ENCODE data around the gene USP15.

Gene USP15

DNA sequence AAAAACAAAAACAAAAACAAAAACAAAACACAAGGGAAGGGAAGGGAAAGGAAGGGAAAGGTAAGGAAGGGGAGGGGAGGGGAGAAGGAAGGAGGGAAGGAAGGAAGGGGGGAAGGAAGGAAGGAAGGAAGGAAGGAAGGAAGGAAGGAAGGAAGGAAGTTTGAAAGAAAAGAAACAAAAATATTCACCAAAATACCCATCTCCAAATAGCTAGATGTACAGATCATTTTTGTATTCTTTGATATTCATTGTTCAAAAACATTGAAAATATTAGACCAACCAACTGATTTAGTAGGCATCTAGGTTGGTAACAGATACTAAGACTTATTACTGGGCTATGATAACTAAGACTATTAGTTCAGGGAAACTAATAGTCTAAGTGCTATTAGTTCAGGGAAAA is 39.1 kb upstream of the USP15 start:
- TF ChIP-seq, protein P1, sequence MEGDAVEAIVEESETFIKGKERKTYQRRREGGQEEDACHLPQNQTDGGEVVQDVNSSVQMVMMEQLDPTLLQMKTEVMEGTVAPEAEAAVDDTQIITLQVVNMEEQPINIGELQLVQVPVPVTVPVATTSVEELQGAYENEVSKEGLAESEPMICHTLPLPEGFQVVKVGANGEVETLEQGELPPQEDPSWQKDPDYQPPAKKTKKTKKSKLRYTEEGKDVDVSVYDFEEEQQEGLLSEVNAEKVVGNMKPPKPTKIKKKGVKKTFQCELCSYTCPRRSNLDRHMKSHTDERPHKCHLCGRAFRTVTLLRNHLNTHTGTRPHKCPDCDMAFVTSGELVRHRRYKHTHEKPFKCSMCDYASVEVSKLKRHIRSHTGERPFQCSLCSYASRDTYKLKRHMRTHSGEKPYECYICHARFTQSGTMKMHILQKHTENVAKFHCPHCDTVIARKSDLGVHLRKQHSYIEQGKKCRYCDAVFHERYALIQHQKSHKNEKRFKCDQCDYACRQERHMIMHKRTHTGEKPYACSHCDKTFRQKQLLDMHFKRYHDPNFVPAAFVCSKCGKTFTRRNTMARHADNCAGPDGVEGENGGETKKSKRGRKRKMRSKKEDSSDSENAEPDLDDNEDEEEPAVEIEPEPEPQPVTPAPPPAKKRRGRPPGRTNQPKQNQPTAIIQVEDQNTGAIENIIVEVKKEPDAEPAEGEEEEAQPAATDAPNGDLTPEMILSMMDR (IDR thresholded peaks at IDR 0.05; ENCODE audit: control extremely low read depth, extremely low read depth, low read depth, missing control alignments): no peak
- ChIA-PET POLR2A (no interaction called here), CTCF (interaction anchor here (2.4 to 2.9 kb wide), 2 partner anchors 11 to 16 kb away, joined by 5 to 9 read pairs; no protein-coding TSS in a partner anchor)
- no peak for DNase-seq (ENCODE audit: extremely low spot score)

DNA sequence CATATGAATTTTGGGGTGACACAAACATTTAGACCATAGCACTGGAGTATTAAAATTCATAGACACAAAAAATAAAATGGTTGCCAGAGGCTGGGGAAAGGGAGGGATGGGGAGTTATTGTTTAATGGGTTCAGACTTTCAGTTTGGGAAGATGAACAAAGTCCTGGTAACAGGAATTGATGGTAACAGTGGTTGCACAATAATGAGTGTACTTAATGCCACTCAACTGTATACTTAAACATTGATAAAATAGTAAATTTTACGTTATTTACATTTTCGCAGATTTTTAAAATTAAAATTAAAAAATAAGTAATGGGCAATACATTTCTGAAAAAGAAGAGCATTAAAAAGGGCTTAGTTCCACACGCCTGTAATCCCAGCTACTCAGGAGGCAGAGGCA is 35.6 kb upstream of the USP15 start:
- TF ChIP-seq, protein P1 (IDR thresholded peaks at IDR 0.05; ENCODE audit: control extremely low read depth, extremely low read depth, low read depth, missing control alignments): no peak
- ChIA-PET CTCF (no interaction called here), POLR2A (no interaction called here)
- no peak for DNase-seq (ENCODE audit: extremely low spot score)

DNA sequence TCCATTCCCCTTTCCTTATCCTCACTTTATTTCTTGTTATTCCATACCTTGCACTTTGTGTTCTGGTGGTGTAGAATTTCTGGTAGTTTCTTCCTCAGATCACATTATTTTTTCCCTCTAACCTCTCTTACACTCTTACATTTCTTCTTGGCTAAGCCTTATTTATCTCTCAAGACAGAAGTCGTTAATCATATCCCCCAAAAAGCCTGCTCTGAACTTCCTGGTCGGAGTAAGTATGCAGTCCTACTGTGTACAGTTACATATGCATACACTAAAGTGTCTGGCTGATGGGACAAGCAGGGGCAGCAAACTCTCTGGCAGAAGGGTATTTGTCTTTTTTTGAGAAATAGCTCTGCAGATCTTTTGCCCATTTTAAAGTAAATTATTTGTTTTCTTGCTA is 33.1 kb upstream of the USP15 start:
- POLR2A ChIA-PET: no interaction called here
- no peak for DNase-seq (ENCODE audit: extremely low spot score)
- TF ChIP-seq, protein P1 (IDR thresholded peaks at IDR 0.05; ENCODE audit: control extremely low read depth, extremely low read depth, low read depth, missing control alignments): no peak
- CTCF ChIA-PET: interaction anchor here (1.7 kb wide), 1 partner anchor 10 kb away, joined by 4 read pairs; no protein-coding TSS in a partner anchor

DNA sequence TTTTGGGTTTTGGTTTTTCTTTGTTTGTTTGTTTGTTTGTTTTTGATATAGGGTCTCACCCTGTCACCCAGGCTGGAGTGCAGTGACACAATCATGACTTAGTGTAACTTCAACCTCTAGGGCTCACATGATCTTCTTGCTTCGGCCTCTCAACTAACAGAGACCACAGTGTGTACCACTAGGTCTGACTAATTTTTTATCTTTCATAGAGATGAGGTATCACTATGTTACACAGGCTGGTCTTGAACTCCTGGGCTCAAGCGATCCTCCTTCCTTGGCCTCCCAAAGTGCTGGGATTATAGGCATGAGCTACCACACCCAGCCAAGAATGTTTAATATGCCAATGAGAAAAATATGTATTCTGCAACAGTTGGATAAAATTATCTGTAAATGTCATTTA is 29.6 kb upstream of the USP15 start:
- TF ChIP-seq, protein P1 (IDR thresholded peaks at IDR 0.05; ENCODE audit: control extremely low read depth, extremely low read depth, low read depth, missing control alignments): no peak
- POLR2A ChIA-PET: no interaction called here
- CTCF ChIA-PET: no interaction called here
- DNase-seq (ENCODE audit: extremely low spot score): no peak

DNA sequence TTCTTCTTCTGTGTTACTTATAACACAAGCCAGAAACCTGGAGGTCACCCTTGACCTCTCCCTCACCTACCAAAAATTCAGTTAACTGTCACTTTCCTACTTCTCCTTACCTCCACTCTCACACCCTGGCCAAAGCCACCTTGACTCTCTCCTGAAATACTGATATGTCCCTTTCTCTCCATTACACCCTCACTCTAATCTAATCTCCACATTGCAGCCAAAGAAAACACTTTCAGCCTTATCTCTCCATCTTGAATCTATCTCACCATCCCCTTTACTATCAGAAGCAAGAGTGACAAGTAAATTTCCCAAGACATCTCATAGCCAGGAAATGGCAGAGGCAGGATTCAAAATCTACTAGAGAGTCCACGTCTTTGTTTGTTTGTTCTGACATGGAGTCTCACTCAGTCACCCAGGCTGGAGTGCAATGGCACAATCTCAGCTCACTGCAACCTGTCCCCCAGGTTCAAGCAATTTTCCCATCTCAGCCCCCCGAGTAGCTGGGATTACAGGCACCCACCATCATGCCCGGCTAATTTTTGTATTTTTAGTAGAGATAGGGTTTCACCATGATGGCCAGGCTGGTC is 28.0 kb upstream of the USP15 start:
- POLR2A ChIA-PET: no interaction called here
- no peak for DNase-seq (ENCODE audit: extremely low spot score)
- TF ChIP-seq, protein P1 (IDR thresholded peaks at IDR 0.05; ENCODE audit: control extremely low read depth, extremely low read depth, low read depth, missing control alignments): no peak
- CTCF ChIA-PET: interaction anchor here (0.8 kb wide), 1 partner anchor 22 kb away, joined by 3 read pairs; no protein-coding TSS in a partner anchor

DNA sequence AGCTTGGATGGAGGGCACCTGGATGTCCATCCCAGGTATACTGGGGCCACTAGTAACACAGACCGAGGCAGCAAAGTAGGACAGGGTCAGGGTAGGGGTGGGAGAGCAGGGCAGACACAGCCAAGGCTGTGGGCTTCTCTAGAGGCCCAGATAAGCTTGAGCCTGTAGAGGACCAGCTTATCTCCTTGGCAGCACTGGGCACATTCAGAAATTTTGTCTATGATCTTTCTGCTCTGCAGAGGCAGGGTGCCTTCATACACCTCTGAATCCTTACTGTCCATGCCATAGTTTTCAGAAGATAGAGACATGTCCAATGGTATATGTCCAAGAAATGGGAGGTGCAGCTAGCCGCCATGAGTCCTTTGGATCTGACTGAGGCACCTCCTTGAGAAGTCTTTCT is 26.4 kb upstream of the USP15 start:
- CTCF ChIA-PET: no interaction called here
- no peak for DNase-seq (ENCODE audit: extremely low spot score)
- POLR2A ChIA-PET: no interaction called here
- TF ChIP-seq, protein P1 (IDR thresholded peaks at IDR 0.05; ENCODE audit: control extremely low read depth, extremely low read depth, low read depth, missing control alignments): no peak
